HG03378 (cell line): ENCODE data around the gene SUSD6.
"Not testable (repeated sequence)": the region's sequence is repeated elsewhere in the genome, so short reads cannot be mapped to it uniquely, and the experiment has no call there.

Experiments used
- ATAC-seq: cut with Tn5 transposase; IDR thresholded peaks from one replicate; pipeline ENCODE4 v1.9.1; 2021; ENCODE audit warnings: mild to moderate bottlenecking, moderate library complexity; ENCODE audit not compliant: unreplicated experiment

Gene SUSD6

DNA sequence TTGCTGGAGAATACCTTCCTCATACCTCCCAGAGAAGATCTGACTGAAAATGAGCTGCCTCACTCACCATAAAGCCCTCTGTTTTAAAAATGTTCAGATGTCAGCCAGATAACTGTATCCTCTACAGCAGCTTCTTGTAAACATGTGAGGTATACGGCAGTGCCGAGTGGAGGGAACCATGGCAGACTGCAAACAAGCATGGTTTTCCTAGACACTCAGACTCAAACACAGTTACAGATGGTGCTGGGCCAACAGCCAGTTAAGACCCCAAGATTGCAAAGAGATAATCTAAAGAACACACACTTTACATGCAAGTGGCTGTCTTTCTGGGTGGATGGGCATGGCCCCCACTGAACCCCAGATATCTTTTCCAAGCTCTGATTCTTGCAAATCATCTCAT lies 20.1 kb upstream of the SUSD6 start:
- ATAC-seq: no peak

DNA sequence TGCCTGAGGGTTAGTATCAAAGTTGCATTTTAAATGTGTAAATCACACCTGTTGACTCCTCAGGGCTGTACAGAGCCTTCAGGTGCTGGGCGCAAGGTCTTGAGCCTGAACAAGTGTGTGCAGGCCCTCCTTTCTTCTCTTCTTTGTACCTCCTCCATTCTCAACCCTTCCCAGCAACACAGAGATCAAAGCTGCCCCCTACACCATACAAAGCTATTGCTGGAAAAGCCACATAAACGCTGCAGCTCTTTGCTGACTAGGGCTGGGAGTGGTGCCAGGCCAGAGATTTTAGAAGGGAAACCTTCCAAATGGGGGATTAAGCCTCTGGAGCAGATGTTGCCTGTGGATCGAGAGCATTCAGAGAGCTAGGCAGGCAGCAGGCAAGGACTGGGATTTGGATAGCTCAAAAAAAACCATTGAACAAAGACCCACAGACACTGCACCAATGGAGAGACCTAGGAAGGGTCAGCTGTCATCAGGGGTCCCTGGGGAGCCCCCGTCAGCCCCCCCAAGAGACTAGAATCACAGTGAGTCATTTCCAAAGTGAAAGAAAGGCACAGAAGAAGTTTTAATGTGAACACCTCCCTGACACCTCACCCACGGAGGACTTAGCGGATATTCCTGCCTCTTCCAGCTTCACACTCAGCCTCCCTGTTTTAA lies 18.2 kb upstream of the SUSD6 start:
- no peak for ATAC-seq

DNA sequence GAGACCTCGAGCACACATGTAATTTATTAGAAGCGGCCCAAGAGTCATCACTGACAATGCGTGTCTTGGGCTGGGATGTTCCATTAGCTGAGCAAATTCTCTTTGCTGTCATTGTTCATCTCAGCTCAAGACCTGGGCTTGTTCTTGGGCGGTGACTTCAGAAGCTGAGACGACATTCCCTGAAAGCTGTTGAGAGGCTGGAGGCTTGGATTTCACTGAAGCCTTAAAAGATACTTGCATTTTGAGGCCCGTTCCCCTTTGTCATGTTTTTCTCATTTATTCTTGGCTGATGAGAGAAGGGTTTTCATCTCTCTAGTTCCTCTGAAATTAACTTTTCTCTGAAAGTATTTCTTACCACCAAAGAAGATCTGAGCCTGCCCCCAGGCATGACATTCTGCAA lies 16.6 kb upstream of the SUSD6 start:
- no peak for ATAC-seq

DNA sequence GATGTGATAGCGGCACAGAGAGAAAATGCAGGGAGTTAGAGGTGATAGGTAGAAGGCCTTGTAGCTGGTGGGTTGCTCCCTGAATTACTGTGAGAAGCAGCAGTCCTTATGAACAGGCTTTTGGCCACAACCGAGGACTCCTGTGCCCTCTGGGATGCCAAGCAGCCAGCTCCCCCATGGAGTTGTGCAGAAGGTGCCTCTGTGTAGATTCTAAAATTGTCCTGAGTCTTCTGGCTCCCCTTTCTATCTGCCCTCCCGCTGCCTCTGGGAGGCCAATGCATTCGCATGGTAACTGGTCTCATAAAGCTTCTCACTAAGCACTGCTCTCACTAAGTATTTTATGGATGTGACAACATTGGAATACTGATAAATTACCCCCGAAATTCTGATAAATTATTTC lies 16.1 kb upstream of the SUSD6 start:
- no peak for ATAC-seq

DNA sequence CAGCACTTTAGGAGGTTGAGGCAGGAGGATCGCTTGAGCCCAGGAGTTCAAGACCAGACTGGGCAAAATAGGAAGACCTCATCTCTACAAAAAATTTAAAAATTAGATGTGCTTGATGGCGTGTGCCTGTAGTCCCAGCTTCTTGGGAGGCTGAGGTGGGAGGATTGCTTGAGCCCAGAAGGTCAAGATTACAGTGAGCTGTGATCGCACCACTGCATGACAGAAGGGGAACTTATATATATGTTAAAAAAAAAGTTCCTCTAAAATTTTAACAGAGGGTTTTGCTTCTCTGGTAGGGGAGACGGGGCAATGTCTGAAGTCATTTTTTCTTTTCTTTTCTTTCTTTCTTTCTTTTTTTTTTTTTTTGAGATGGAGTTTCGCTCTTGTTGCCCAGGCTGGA lies 12.0 kb upstream of the SUSD6 start:
- not testable (repeated sequence) for ATAC-seq

DNA sequence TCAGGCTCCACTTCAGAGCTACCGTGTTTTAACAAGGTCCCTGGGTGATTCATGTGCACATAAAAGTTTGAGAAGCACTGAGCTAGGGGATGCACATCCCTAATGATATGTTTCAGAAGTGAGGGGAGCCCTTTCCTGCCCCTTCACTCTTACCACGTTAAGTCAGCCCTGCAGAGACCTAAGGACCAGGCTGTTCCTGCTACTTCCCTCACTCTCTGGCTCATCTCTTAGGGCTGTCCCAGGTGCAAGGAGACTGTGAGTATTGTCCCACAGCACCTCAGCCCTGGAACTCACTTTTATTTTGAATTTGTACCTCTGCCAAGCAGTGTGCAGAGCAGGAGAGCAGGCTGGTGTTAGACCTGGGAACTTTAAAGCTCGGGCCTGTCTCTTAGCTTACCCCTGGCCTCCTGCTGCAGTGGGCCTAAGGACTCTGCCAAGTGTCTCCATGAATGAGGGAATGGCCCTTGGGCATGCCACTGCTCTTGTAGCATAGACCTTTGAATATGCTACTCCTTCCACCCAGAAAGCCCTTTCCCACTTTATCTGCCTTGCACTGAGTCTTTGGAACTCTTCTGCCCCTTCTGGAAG lies 11.0 kb upstream of the SUSD6 start:
- ATAC-seq: no peak

DNA sequence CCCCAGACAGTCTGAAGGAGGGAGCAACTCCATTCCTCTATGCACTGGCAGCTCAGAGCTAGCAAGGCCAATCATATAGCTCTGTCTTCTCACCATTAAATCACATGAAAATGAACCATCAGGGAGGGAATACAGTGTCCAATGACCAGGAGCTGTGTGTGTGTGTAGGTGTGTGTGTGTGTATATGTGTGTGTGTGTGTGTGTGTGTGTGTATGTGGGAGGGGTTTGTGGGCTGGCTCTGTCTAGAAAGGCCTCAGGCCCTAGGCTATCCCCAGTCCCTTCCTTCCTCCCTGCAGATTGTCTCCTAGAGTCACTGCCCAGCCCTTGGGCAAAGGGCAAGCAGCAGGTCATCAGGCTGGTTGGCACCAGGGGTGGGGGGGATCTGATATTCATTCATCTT lies 5.7 kb upstream of the SUSD6 start:
- no peak for ATAC-seq

DNA sequence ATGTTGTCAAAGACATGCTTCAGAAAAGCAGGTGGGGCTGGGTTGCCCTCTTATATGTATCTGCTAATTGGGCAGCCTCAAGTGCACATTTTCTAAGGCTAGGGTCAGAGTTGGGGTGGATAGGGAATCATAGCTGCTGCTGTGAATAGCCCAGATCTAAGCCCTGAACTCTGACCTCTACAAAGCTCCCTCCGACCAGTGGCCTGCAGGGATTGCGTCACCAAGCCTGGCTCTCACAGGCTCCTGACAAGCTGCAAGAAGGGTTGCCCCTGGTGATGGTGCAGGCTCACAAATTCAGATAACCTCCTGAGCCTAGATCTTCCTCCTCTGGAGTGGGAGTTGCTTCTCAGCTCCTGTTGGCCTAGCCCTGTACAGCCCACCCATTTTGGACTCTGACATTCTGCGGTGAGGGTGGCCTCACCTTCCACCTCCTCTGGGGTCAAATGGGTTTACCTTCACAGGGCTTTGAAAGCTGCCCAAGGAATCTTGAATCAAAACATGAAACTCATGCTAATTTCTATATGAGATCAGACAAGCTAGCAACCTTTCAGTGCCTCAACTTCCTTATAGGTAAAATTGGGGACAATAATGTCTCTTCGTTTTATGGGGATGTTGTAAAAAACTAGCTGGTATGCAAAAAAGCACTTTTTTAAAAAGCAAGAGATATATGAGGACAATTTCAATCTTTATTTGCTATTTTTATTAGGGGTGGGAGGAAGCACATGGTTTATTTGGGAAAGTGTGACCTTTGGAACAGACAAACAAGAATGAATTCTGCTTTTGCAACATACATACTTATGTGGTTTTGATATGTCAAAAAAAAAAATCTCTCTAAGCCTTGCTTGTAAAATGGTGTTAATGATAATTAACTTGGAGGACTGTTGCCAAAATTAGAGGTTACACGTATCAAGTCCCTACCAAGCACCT lies 4.9 kb upstream of the SUSD6 start:
- no peak for ATAC-seq

DNA sequence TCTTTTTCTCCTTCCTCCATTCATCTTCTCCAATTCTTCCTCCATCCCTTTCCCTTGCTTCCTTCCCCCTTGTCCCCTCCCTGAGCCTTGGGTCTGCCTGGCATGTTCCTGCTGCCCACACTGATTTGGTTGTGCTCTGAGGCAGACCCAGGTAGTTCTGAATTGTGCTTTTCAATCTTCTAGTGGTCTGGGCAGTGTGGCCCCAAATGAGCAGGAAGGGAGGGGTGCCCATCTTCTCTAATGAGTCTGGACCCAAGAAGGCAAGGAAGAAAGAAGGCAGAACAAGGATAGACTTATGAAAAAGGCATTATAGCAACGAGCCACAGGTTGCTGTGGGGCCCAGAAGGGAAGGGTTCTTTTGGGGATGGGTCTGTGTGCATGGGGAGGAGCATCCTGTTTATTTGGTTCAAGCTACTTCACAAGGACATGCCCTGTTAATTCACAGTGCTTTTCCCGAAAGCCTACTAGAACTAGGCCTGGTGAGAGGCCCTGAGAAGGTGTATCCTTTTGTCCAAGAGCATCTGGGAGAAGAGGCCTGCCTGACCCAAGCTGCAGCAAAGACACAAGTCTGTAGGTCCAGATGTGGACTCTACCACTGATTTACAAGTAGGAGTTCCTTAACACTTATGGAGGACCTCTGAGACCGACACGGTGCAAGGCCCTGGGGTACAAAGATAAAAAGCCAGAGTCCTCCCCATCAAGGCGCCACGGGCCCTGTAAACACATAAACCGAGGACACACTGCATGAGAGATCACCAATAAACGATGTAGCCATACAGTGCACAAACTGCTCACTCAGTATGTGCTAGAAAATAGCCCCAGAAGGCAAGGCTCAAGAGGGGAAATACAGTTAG lies 1.1 kb upstream of the SUSD6 start:
- ATAC-seq: no peak

DNA sequence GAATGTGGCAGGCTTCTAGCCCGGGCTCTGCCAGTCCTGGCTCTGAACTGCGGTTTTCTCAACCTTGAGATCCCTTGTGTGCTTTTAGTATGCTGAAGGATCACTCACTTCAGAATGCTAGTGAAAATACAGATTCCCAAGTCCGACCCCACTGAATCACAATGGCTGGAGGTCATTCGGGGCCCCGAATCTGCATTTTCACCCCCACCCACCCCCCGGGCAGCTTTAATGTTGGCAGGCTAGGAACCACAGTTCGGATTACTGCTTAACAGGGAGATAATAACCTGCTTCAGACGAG lies 573 bp upstream of the SUSD6 start:
- ATAC-seq: no peak

DNA sequence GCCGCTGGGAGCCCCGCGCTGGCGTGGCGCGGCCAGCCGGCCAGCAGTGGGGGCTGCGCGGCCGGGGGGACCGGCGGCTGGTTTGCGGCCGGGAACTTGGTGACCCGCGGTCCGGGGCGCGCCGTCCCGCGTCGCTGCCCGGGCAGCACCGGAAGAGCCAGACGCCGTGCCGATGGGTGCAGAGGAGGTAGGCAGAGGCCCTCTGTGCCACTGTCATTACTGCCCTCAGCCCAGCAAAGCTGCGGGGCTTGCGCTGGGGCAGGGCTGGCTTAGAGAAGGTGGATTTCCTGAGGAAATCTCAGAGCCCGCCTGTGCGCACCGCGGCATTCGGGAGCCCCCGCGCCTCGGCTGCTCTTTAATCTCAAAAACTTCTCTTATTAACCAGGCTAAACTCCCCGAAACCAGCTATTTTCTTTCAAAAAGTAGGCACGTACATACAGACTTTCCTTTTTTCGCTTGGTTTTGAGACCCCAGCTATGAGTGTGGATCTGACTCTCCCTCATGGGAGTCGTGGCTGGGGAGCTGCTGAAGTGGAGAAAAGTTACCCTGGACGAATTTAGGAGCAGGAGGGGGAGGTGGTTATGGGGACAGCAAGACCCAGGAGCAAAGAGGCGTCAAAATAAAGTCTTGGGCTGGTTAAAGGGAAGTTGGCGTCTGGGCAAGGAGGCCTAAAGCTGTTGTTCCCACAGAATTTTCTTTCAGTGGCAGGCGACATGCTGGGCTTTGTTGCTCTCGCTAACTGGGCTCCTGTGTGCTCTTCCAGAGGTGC lies 802 bp downstream of the SUSD6 start:
- no peak for ATAC-seq

DNA sequence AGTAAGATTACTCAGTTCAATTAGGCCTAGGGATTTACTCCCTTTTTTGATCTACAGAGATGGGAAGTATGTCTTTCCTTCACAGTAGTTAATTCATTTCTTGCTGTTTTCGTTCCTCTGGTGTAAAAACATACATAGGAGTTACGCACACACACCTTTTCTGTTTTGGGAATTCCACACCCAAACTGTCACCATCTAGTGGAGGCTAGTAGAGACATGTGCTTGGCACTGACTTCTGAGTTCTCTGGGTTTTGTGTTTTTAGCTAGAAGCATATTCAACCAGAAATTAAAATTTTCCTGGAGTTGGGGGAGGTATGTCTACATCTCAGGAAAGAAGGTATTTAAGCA lies 1.4 kb downstream of the SUSD6 start:
- no peak for ATAC-seq

DNA sequence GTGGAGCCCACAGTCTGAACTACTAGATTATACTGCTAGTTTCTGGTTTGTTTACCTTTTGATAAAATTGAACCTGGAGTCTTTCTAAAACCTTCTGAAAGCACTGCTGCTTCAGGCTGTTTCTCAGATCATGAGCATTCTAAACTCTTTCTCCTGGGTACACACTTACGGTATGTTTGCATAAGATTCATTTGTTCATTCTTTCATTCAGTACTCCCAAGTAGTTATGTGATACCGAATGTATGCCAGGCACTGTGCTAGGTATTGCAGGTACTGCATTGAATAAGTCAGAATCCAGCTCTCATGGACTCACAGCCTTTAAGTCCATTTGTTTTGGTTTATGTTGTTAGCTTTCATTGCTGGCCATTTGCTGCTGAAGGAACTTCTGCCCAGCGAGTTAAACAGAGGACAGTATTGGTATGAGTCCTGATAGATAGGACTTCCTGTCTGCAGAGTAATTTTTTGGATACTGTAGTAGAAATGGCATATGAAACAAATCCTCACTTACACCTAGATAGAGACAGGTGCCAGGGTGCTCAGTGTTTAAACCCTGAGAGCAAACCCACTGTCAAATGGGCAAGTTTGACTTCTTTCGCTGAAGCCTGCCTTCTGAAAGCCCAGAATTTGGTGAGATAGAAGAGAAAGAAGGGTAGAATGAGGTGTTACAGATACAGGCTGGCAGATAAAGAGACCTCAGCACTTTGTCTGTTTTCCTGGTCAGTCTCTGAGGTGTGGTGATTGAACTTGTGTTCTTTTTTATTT lies 2.1 kb downstream of the SUSD6 start:
- no peak for ATAC-seq

DNA sequence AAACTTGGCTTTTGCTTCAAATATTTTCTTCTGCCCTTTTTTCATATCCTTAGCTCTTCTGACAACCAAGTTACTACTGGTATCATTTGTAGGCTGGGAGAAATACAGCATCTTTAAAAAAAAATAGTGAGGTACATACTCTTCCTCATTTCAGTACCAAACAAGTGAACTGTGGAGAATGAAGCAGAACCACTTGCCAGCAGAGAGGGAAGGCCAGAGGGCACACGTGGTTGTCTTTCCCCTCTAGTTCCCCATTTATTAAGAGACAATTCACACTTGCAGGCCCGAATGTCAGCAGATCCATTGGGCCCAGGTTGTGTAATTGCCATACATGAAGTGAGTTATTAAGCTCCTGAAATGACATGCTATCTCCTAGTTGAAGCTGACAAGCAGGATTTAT lies 3.2 kb downstream of the SUSD6 start:
- ATAC-seq: peak; percentile 30

DNA sequence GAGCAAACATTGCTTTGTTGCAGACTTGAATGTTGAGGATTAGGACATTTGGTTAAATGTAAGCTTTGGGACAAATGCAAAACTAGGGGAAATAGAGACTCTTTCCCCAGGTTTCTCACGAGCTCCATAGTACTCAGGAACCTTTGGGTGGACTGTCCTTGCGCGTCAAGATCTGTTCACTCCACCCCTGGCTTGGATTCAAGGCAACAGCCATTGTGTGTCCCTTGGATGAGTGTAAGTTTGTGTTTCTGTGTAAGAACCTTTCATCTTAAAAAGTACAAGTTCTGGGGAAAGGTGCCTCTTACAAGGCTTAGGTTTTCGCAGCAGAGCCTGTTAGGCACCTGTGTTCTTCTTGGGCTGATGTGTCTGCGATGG lies 3.7 kb downstream of the SUSD6 start:
- no peak for ATAC-seq

DNA sequence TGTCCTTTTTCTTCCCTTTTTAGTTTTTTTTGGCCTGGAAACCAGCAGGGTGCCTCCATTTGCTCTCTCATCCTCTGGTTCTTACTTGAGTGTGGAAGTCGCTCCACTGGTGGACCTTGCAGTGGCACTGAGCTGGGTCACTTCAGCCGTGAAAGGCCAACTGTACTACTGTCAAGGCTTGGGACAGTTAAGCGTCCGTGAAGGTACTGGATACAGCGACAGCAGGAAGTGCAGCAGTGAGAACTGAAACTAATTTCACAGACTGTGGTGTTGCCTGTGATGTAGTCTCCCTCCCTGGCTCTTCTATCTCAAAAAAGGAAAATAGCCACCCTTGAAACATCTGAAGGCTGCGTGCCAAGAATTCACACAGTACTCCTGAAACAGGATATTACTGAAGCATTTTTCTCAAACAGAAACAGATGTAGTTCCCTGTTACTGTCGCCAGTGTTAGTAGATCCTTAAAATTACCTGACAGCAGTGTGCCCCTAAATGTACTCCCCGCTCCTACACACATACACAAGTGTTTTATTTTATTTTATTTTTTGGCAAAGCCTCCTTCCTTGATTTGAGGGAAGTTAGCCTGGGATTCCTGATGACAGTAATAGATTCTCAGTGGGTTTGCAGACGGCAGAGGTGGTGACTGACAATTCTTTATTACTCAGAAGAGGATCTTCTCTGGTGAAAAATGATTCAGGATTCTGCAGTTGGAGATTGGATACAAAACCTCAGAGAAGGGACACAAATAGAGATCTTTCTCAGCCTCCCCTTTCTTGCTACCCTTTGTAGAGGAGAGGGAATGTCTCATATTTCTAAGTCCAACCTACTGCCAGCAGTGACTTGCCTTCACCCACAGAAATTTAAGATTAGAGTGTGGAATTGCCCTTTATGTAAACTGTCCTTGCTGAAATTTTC lies 4.4 kb downstream of the SUSD6 start:
- peak; percentile 63 for ATAC-seq

DNA sequence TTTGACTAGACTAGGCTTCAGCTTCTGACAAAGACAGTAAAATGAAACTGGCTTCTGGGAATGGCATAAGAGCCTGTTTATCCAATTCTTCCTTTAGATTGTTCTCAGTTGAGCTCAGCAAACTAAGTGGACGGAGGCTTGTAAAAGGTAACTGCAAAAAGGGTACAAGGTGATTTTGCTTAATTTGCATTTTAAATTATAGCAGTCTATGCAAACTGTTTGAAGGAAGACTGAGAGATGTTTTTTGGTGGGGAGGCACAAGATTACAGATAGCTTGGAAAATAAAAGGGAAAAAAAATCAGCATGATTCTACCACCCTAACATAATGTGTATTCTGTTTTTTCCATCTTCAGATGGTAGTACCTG lies 5.0 kb downstream of the SUSD6 start:
- ATAC-seq: no peak

DNA sequence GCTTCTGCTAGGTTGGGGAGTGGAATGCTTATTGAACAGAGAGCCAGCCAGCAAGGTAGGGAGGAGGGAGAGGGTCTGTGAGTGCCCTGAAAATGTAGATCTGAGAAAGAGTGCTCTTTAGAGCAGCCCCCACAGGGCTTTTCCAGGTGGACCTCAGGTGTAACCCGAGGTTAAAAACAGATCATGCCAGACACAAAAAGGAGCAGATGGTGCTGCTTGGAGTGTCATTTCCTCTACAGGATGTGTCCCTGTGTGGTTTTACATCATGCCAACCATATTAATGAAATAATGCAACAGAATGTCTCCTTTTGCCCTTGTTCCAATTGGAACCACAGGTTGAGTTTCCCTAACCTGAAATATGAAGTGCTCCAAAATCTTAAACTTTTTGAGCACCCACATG lies 6.4 kb downstream of the SUSD6 start:
- no peak for ATAC-seq

DNA sequence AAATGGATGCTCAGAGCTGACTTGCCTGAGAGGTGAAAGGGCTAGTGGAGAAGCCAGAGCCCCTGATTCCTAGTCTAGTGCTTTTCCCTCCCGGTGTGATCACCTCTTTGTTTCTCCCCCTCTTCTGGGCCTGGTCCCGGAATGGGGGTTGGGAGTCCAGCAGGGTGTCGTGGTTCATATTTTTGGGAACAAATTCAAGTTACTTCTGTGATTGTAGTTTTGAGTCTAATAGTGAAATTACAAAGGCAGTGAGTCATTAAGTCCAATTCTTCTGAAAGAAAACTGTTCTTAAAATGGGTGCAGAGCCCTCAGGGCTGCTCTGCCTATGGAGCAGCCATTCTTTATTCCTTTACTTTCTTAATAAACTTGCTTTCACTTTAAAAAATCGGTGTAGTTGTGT lies 7.6 kb downstream of the SUSD6 start:
- ATAC-seq: no peak
